ENCODE results near the gene HEXIM2.
A peak's percentile ranks its signal among the peaks of the same experiment; 100 is the strongest.
"Not testable (repeated sequence)": the region's sequence is repeated elsewhere in the genome, so short reads cannot be mapped to it uniquely, and the experiment has no call there.

HEXIM2 gene

DNA sequence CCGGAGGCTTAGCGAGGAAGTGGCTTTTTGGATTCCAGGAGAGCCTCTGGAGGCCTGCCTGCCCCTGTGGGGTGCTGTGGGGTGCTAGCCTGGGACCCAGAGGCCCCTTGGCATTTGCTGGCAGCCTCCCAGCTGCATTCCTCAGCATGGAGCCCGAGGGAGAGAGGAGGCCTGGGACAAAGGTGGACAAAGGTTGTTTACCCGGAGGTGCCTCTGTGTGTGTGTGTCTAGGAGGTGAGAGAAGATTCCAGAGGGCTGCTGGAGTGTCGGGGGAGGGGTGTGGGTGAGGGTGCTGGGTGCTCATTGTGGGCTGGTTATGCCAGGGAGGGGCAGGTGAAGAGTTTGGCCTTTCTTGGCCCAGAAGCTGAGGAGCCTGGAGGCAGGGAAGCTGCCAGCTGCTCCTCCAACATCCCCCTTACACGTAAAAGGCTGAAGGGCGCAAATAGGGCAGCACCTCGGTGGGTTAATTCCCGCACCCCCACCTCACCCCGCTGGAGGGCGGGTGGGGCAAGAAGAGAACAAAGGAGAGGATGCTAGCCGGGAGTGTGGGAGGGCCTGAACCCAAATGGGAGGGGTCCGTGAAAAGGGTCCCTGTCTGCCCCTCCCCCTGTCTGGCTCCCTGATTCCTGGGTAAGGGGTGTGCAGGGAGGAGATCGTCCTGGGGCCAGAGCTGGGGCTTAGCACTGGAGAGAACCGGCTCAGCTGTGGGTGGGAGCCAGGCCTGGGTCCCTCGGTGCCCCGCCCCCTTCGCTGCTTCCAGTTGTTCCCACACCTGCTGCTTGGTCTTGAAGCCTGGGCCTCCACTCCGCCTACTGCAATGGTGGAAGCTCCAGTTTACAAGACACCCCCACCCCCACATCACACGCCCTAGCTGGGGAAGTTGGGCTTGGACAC, 9.9 kb downstream of the HEXIM2 start:
- DNase-seq, result no peak

DNA sequence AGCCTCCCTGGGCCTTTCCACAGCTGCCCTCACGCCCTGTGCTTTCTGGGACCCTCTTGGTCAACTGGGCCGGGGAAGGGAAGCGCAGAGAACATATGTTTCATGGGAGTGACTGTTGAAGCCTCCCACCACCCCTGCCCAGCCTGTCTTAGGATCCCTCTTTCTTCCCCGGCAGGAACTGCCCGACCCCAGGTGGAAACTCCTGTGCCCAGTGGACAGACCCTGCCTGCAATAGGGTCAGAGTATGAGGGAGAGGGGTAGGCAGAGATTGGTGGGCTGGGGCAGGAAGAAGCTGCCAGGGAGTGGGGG, 10.5 kb downstream of the HEXIM2 start:
- DNase-seq, result no peak

DNA sequence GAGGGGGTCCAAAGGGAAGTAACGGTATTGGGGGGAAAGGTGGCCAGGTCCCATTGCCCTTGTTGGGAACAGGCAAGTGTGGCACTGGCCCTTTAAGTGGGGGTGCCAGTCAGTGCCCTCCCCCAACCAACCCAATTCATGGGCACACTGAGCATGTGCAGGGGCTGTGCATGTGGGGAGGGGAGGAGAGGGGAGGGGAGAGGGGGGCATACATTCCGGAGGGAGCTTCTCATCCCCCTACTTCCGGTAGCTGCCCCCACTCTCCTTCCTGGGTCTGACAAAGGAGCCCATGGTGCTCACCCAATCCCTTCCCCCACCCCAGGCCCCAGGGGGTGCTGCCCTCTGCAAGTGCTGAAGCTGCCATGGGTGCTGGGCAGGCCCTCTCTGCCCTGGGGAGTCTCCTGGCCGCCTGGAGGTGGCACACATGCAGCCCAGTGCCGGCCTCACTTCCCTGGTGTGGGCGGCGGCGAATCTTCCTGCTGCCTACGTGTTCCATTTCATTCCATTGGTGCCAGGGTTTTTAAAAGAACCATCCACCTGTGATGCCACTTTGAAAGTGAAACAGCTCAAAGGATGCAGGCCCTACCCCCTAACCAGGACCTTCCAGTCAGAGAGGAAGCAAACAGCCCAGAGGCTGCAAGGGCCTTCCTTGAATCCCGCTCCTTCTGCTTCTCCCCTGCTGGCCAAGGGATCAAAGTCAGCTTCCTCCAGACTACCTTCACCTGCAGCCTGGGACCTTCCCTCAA, 11.0 kb downstream of the HEXIM2 start:
- DNase-seq, result peak; percentile 67

DNA sequence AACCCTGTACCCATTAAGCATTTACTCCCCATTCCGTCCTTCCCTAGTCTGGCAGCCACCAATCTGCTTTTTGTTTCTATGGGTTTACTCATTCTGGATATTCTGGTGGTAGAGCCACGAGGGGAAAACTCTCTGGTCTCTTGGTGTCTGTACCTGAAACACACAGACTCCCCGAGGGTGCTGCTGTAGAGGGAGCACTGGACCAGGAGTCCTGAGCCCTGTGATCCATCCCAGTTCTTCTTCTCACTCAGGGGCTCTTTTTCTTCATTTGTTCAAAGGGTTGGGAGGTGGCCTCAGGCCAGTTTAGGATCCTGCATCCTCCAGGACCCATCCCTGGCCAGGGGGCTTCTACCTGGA, 14.1 kb downstream of the HEXIM2 start:
- no peak for DNase-seq

DNA sequence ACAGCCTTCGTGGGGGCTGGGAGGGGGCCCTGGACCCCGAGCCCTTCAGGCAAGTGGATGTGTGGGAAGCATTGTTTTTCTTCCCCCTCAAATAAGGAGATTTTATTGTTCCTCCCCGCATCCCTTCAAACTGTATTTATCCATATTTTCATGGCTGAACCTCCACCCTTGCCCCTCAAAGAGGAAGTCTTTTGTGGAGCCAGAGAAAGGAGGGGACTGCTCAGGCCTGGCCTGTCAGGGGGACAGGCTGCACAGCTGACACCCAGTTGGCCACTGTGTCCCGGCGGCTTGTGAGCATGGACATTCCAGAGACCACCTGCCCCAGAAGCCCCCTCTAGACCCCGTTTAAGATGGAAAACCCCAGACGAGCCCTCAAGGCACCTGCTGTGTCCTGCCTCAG, 15.9 kb downstream of the HEXIM2 start:
- no peak for DNase-seq

DNA sequence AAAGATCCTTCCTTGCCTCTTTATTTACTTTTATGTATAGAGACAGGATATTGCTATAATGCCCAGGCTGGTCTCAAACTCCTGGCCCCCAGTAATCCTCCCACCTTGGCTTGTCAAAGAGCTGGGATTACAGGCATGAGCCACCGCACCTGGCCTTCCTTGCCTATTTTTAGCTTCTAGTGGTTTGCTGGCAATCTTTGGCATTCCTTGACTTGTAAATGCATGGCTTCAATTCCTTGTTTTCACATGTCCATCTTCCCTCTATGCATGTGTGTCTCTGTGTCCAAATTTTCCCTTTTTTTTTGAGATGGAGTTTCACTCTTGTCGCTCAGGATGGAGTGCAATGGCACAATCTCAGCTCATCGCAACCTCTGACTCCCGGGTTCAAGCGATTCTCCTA, 22.5 kb downstream of the HEXIM2 start:
- no peak for DNase-seq

DNA sequence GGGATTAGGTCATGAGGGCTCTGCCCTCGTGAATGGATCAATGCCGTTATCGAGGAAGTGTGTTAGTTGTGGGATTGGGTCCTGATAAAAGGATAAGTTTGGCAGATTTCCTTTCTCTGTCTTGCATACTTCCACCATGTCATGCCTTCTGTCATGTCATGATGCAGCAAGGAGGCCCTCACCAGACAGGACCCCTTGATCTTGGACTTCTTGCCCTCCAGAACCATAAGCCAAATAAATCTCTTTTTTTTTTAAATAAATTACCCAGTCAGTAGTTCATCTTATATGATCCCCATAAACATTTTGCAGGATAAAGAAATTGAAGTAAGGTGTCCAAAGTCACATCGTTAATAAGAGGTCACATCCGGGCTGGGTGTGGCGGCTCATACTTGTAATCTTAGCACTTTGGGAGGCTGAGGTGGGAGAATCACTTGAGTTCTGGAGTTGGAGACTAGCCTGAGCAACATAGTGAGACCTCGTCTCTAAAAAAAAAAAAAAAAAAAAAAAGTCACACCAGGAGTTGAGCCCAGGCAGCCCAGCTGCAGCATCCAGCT, 25.2 kb downstream of the HEXIM2 start:
- DNase-seq, result no peak

DNA sequence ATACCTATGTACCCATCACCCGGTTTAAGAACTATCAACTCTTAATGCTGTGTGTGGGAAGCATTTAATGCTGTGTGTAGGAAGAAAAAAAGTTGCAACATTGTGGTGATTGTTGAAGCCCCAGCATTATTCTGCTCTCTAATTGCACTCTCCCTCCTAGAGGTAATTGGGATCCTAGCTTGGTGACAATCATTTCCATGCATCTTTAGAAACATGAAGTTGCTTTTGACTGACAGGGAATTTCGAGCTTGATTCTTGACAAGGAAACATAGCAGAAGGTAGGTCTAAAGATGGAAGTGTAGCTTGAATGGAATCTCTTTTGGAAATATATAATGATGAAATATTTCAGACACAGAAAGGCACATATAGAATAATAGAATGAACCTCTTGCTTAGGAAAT, 27.3 kb downstream of the HEXIM2 start:
- no peak for DNase-seq

DNA sequence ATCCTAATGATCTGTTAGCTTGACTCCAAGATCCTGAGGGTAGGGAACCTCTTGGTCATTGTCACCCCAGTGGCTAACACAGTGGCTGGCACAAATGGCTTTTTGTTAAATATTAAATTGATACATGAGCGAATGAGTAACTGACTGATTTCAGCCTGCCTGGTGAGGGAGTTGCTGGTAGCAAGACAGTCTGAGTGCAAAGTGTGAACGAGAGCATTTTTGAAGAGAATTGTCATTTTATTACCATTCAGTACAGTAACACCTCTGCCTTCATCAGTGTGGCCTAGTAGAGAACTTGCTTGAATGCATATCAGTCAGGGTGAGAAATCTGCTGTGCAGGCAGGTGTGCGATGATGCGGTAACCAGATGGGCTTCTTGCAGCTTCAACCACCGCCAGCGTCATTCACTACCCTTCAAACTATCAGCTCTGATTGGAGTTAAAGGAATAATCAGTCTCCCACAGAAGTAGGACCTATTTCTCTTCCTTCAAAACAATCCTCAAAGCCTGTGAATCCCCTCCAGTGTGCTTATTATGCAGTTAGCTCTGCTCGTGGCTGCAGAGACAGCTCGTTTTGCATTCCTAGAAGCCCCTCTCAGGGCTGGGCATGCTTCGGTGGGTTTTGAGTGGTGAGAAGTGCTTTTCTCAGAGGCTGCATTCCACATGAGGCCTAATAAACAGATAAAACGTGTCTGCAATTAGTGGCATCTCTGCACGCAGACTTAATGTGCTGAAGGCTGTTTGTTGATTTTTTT, 29.0 kb downstream of the HEXIM2 start:
- no peak for DNase-seq

DNA sequence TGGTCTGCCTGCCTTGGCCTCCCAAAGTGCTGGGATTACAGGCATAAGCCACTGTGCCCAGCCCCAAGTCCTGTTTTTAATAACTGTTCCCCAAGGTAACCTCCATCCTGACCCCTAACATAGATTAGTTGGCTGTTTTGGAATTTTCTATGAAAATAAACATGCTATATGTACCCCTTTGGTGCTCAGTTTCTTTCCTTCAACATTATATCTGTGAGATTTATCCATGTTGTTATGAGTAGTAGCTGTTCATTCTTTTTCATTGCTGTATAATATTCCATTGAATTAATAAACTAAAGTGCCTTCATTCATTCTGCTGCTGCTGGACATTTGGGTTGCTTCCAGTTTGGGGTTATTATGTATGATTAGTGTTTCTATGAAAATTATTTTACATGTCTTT, 33.7 kb downstream of the HEXIM2 start:
- DNase-seq, result no peak

DNA sequence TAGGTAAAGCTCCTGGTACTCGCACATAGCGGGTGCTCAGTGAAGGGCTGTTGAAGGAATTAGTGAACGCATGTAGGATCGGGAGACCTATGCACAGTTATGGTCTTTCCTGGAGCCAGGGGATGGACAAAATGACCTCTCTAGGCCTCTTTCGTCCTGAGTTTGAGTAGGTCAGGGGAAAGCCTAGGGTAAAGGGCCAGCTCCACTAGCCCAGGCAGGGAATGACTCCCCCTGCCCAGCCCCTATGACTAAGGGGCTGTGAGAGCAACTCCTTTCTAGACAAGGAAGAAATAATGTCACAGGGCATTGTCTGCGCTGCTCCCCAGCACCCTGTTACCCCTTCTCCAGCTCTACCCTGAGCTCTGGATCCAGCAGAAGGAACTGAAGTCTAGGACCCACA, 35.4 kb downstream of the HEXIM2 start:
- DNase-seq, result no peak

DNA sequence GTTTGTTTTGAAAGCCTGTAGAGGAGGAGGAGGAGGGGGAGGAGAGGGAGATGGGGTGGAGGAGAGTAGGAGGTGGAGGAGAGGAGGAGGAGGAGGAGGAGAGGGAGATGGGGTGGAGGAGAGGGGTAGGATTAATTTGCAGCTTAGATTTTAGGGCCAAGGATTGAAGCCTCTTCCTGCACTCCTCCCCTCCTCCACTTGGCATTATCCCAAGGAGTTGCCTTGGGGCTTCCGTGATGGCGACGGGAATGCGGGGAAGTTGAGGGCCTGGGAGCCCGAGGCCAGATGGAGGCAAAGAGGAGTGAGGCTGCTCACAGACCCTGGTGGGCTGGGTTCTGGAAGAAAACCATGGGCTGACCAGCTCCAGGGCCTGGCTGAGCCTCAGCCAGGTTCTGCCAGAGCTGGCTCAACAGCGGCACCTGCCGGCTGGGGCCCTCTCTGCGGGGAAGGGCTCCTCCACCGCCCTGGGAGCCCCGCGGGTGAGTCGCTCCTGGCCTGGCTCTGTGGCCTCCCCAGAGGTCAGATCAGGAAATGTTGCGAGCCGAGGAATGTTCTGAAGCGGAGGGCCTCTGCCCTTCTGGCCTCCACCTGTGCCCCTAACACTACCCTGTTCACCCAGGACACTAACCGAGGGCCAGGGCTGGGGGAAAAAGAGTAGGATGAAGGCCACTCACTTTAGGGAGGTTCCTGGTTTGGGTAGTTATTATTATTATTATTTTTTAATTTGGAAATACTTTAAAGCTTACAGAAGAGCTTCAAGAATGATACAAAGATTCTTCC, 36.1 kb downstream of the HEXIM2 start:
- peak; percentile 98 for DNase-seq

DNA sequence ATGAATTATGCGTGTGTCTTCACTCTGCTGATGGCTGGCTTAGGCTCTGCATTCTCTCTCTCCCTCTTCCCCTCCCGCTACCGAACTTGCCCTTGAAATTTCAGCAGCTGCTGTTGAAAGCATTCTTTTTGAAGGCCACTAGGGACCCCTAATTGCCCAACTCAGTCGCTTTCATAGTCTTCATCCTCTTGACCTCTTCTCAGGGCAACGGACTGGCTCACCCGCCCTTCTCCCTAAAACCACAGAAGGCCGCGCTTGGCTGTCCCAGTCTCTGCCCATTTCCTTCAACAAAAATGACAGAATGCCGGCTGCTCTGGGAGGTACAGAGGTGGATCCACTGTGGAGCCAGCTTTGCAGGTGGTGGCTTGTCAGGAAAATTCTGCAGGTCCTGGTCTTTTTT, 39.0 kb downstream of the HEXIM2 start:
- no peak for DNase-seq

DNA sequence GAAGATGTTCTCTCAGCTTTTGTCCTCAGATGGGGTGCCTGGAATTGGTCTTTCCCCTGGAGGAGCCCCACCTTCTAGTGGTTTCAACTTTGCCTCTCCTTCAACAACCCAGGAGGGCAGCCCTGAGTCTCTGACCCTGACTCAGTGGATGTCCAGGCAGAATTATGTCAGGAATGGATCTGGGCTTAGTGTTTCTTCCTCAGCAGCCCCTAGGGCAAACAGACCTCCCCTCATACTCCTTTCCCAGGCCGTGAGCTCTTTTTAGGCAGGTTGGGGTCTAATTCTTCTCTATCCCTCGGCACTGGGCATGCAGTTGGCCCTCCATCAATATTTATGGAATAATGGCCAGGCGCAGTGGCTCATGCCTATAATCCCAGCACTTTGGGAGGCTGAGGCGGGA, 39.8 kb downstream of the HEXIM2 start:
- no peak for DNase-seq

DNA sequence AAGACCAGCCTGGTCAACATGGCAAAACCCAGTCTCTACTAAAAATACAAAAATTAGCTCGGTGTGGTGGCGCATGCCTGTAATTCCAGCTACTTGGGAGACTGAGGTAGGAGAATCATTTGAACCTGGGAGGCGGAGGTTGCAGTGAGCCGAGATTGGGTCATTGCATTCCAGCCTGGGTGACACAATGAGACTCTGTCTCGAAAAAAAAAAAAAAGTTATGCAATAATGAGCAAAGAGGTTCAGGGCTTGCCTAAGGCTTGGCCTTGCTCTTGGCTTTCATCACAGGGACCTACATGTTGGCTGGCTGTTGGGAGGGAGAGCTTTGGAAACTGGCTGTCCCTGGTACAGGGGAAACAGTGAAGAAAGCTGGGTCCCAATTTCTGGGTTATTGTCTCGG, 40.2 kb downstream of the HEXIM2 start:
- DNase-seq, result not testable (repeated sequence)

DNA sequence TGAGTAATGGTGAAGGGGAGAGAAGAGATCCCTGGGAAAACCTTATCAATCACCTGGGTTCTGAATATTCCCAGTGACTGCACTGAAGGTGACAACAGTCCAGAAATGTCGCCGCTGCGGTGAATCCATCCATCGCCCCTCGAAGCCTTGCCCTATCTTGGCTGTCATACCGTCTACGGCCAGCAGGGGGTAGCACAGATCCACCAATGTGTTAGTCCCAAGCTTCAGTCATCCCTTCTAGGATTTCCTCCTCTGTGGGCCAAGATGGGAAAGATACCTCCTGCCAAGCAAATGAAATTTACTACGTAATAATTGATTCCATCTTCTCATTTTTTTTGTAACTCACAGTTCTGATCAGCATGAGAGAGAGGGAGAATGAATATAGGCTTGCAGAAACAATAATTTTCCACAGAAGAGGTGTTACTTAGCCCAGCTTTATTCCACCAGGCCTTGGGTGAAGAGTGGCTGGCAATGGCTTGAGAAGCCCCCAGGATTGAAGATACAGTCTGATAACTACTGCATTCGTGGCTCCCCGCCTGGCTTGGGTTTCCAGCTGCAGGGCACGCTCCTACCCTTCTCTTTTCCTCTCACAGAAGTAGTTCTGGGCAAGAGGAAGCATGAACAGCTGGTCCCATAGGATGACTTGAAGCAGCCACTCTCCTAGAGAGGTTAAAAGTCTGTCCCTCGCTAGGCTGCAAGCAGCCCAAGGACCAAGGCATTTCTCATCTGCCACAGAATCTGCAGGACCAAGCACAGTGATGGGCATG, 57.4 kb downstream of the HEXIM2 start:
- DNase-seq, result peak; percentile 98
